ENCODE measurements around the gene TSPO2.

Gene TSPO2

GRCh38 chr6:41049521-41049920, 7.3 kb downstream of the TSPO2 start:
- TF ChIP-seq CTCF (conservative IDR thresholded peaks at IDR 0.05; ENCODE audit: low read depth, low read length), result no peak
- DNase-seq (ENCODE audit: low read depth), result no peak

GRCh38 chr6:41049955-41050354, 7.7 kb downstream of the TSPO2 start:
- no peak overlapping the region for H3K4me3 ChIP-seq (ENCODE audit: low read length)
- TF ChIP-seq CTCF (conservative IDR thresholded peaks at IDR 0.05; ENCODE audit: low read depth, low read length), result no peak
- DNase-seq (ENCODE audit: low read depth), result no peak

More at GRCh38 chr6:41049521-41049920, 7.3 kb downstream of the TSPO2 start:
- H3K4me3 ChIP-seq (ENCODE audit: low read length), result no peak overlapping the region

- H3K4me3 ChIP-seq (ENCODE audit: low read length), result no peak overlapping the region
- DNase-seq (ENCODE audit: low read depth), result no peak
- no peak for TF ChIP-seq CTCF (conservative IDR thresholded peaks at IDR 0.05; ENCODE audit: low read depth, low read length)
Observed at GRCh38 chr6:41050536-41050935, 8.3 kb downstream of the TSPO2 start.

GRCh38 chr6:41051873-41052272, 9.6 kb downstream of the TSPO2 start:
- DNase-seq (ENCODE audit: low read depth), result no peak
- no peak for TF ChIP-seq CTCF (conservative IDR thresholded peaks at IDR 0.05; ENCODE audit: low read depth, low read length)
- no peak overlapping the region for H3K4me3 ChIP-seq (ENCODE audit: low read length)

GRCh38 chr6:41053041-41053440, 10.8 kb downstream of the TSPO2 start, which contains the start of gene APOBEC2:
APOBEC2 (plus strand) TSS chr6:41053202; CDS start chr6:41053348, 146 bp downstream.
- TF ChIP-seq CTCF (conservative IDR thresholded peaks at IDR 0.05; ENCODE audit: low read depth, low read length), result no peak
- H3K4me3 ChIP-seq (ENCODE audit: low read length), result no peak within 1 kb of the TSS
- DNase-seq (ENCODE audit: low read depth), result no peak

- H3K4me3 ChIP-seq (ENCODE audit: low read length), result no peak overlapping the region
- no peak for TF ChIP-seq CTCF (conservative IDR thresholded peaks at IDR 0.05; ENCODE audit: low read depth, low read length)
- no peak for DNase-seq (ENCODE audit: low read depth)
Observed at GRCh38 chr6:41054511-41054910, 12.2 kb downstream of the TSPO2 start.

GRCh38 chr6:41055149-41055548, 12.9 kb downstream of the TSPO2 start:
- no peak for TF ChIP-seq CTCF (conservative IDR thresholded peaks at IDR 0.05; ENCODE audit: low read depth, low read length)
- no peak overlapping the region for H3K4me3 ChIP-seq (ENCODE audit: low read length)
- no peak for DNase-seq (ENCODE audit: low read depth)

All from retinal pigment epithelial cell (primary cell).